Keratinocyte (primary cell): ENCODE data around the gene EEF1G. TPM values are rescaled to one million over a fixed set of nuclear protein-coding genes. Genes with fewer than 3 reads are reported as not detected.

Source experiments
- DNase-seq: peaks from one replicate; pipeline ENCODE4 v3.0.0-alpha.2; 2011; ENCODE audit warnings: low read depth, missing footprints, low spot score
- FAIRE-seq: peaks from 2 replicates; lab custom pipeline; 2011; peaks lifted over from hg19 to GRCh38; lab: Jason Lieb, UNC
- H2AFZ ChIP-seq: 2 replicates; pipeline ENCODE4 v1.6.0; 2012; ENCODE audit warnings: low read length, control low read depth, inconsistent platforms; ENCODE audit not compliant: control insufficient read depth
- H3K27ac ChIP-seq: 2 replicates; pipeline ENCODE4 v1.5.1; 2011; ENCODE audit warnings: low read length; ENCODE audit not compliant: control insufficient read depth, insufficient read depth
- H3K27me3 ChIP-seq: 3 replicates; pipeline ENCODE4 v1.6.0; 2011; ENCODE audit warnings: low read length; ENCODE audit not compliant: control insufficient read depth, insufficient read depth; ENCODE audit errors: extremely low read depth
- H3K36me3 ChIP-seq, 2 experiments: 2 replicates in 1 of 2; 3 replicates in 1 of 2; pipeline ENCODE4 v1.5.1; 2011; ENCODE audit warnings: low read length in 2 of 2, mild to moderate bottlenecking in 1 of 2; ENCODE audit not compliant: control insufficient read depth in 2 of 2, insufficient read depth in 2 of 2; ENCODE audit errors: extremely low read depth in 1 of 2
- H3K4me1 ChIP-seq: 3 replicates; pipeline ENCODE4 v1.5.1; 2011; ENCODE audit warnings: low read length; ENCODE audit not compliant: control insufficient read depth, insufficient read depth; ENCODE audit errors: extremely low read depth
- H3K4me2 ChIP-seq: 3 replicates; pipeline ENCODE4 v1.6.0; 2011; ENCODE audit warnings: low read depth, low read length; ENCODE audit not compliant: control insufficient read depth, insufficient read depth; ENCODE audit errors: extremely low read depth
- H3K4me3 ChIP-seq, 3 experiments: fragments of 200-600 bp in 1 of 3; sonication (generic) in 1 of 3; 2 replicates in 2 of 3; 3 replicates in 1 of 3; pipeline ENCODE4 v1.5.1; 2011 to 2016; ENCODE audit warnings: low read length in 3 of 3, mild to moderate bottlenecking in 3 of 3, control low read depth in 2 of 3, inconsistent platforms in 1 of 3, low read depth in 1 of 3, mixed read lengths in 1 of 3, mixed run types in 1 of 3, moderate library complexity in 1 of 3; ENCODE audit not compliant: control insufficient read depth in 2 of 3, insufficient read depth in 2 of 3; ENCODE audit errors: extremely low read depth in 1 of 3
- H3K79me2 ChIP-seq: 2 replicates; pipeline ENCODE4 v1.6.0; 2012; ENCODE audit warnings: low read length; ENCODE audit not compliant: control insufficient read depth, insufficient read depth
- H3K9ac ChIP-seq: 3 replicates; pipeline ENCODE4 v1.6.0; 2011; ENCODE audit warnings: low read length; ENCODE audit not compliant: control insufficient read depth, insufficient read depth; ENCODE audit errors: extremely low read depth
- H3K9me1 ChIP-seq: 3 replicates; pipeline ENCODE4 v1.6.0; 2011; ENCODE audit warnings: low read length; ENCODE audit not compliant: control insufficient read depth, insufficient read depth; ENCODE audit errors: extremely low read depth
- H3K9me3 ChIP-seq: 2 replicates; pipeline ENCODE4 v1.5.1; 2012; ENCODE audit warnings: low read depth, low read length; ENCODE audit not compliant: control insufficient read depth
- H4K20me1 ChIP-seq: 3 replicates; pipeline ENCODE4 v1.6.0; 2011; ENCODE audit warnings: low read length; ENCODE audit not compliant: control insufficient read depth, insufficient read depth; ENCODE audit errors: extremely low read depth
- CTCF ChIP-seq, 3 experiments: IDR thresholded peaks in 1 of 3; conservative IDR thresholded peaks in 1 of 3; optimal IDR thresholded peaks in 1 of 3; 2 replicates in 2 of 3; 3 replicates in 1 of 3; pipeline versions ENCODE3 to v1.5.1; 2011; ENCODE audit warnings: low read length in 3 of 3, mild to moderate bottlenecking in 3 of 3, moderate library complexity in 2 of 3, control low read depth in 1 of 3, inconsistent platforms in 1 of 3; ENCODE audit not compliant: insufficient read depth in 2 of 3; ENCODE audit errors: extremely low read depth in 1 of 3
- EZH2 ChIP-seq: IDR thresholded peaks from one replicate; pipeline ENCODE4 v1.6.1; 2012; ENCODE audit warnings: inconsistent platforms, mild to moderate bottlenecking, low read length, moderate library complexity
- dilution Hi-C: fragments of 300-500 bp; cut with MboI; formaldehyde crosslinking; loops from one replicate; pipeline ENCODE4 v1.7.0; 2020; ENCODE audit warnings: low sequenced_read_pairs; ENCODE audit not compliant: extremely low pct_ligation_motif_present
- polyA plus RNA-seq, 5 experiments: library from polyadenylated mRNA; depleted of rRNA in 3 of 5; stranded (reverse) in 3 of 5; stranded (forward) in 1 of 5; unstranded in 1 of 5; fragments of >200 nt; gene quantifications; 1 replicate in 1 of 5; 2 replicates in 3 of 5; 3 replicates in 1 of 5; pipeline versions ENCODE4 v1.2.1 to v1.2.3, GENCODE V29; 2011 to 2012; ENCODE audit warnings: missing spikeins in 2 of 5, low read depth in 1 of 5, low replicate concordance in 1 of 5

Gene EEF1G
- polyA plus RNA-seq, 1 donor (not counting 4 experiments of a cell fraction or from before 2014, with no cell fraction given): 1,735 TPM

DNA sequence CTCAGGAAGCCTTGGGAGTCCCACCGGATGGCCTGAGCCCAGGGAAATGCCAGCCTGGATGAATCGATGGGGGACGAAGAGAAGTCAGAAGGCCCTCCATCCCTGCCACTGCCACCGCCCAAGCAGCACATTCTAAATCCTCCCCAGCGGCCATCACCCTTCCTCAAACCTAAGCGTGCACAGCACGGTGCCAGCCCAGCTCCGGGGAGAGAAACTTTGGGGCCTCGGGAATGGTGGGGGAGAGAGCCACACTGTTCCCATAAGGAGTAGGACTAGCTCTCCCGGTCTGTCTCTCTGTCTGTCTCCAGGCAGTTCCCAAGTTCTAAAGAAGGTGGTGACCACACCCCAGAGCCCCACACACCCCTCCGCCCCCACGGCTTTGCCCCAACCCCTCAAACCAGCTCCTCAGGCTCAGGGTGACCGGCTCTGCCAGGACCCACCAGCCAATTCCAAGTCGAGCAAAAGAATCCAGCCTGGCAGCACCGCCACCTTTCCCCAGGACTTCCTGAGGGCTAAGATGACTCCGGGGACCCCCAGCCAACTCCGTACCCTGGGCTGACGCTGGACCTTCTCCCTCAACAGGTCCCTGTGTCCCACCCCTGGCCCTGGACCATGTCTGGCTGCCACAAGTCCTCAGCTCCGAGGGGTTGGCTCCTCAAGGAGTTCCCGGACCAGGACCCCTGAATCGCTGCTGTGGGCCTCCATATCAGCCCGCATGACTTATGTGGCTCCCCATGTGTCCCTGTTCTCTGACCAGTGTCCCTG lies 29.8 kb downstream of the EEF1G start:
- Histone ChIP-seq H3K9me1 (peaks cover 6% of the 10 kb centered on the region), H3K36me3 (peaks cover 13 to 30% of the 10 kb centered on the region in 2 experiments), H3K79me2 (peaks cover 76% of the 10 kb centered on the region), H3K27me3 (no peaks in the 10 kb centered on the region), H4K20me1 (peaks cover 39% of the 10 kb centered on the region), H3K4me2 (peak overlapping the region; percentile 98), H3K4me1 (peaks cover 59% of the 10 kb centered on the region), H3K9ac (peak overlapping the region; percentile 93), H2AFZ (no peak overlapping the region), H3K9me3 (no peaks in the 10 kb centered on the region), H3K27ac (peak overlapping the region; percentile 94), H3K4me3 (peak overlapping the region; percentile 86 to 100 (median 89))
- TF ChIP-seq CTCF (optimal IDR thresholded peaks at IDR 0.05 in 1 of 3, IDR thresholded peaks at IDR 0.05 in 1 of 3, conservative IDR thresholded peaks at IDR 0.05 in 1 of 3; ENCODE audit: extremely low read depth in 1 of 3, insufficient read depth in 2 of 3, low read length in 3 of 3): no peak
- TF ChIP-seq EZH2: no peak
- dilution Hi-C loops: no loop called here
- FAIRE-seq (no peak), DNase-seq (no peak)

DNA sequence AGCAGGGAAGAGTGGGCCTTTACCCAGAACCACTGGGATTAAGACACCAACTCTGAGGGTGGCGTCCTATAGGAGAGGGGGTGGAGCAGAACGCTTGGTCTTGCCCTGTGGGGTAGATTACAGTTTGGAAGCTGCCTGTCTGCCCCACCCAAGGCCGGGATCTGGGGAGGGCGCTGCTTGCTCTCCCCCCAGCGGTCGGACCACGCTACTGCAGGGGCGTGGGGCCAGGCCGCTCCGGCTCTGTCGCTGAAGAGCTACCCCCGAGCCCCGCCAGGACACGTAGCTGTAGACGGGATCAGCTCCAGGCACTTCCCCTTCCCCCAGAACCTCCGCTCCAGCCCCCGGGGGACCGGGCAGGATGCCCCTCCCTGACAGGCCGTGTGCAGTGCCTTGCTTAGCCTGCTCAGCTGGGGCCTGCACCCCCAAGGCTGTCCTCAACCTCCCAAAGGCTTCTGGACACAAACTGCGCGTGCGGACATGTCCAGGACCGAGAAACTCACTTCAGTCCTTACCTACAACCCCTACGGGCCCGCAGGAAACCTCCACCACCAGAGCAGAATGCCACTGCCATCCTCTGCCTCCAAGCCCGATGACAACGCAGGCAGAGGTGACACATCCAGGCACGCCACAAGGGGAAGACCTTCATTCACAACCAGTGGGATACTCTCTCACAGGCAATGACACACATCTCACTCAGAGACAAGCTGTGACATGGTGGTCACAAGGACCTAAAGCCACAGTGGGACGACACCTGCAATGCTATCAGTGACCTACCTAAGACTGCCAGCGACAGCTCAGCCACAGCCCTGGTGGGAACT lies 30.7 kb downstream of the EEF1G start:
- peak; percentile 84 for FAIRE-seq
- H3K4me1 ChIP-seq: peaks cover 60% of the 10 kb centered on the region
- H3K79me2 ChIP-seq: peaks cover 85% of the 10 kb centered on the region
- no peaks in the 10 kb centered on the region for H3K27me3 ChIP-seq
- H3K9me3 ChIP-seq: no peaks in the 10 kb centered on the region
- H4K20me1 ChIP-seq: peaks cover 48% of the 10 kb centered on the region
- TF ChIP-seq EZH2 (no peak), CTCF (optimal IDR thresholded peaks at IDR 0.05 in 1 of 3, IDR thresholded peaks at IDR 0.05 in 1 of 3, conservative IDR thresholded peaks at IDR 0.05 in 1 of 3; ENCODE audit: extremely low read depth in 1 of 3, insufficient read depth in 2 of 3, low read length in 3 of 3) (peak in 2 of 3 experiments; percentile 90 to 99)
- dilution Hi-C loops: no loop called here
- H3K36me3 ChIP-seq: peaks cover 18 to 33% of the 10 kb centered on the region in 2 experiments
- H3K4me3 ChIP-seq: peak overlapping the region; percentile 86 to 100 (median 89)
- no peak overlapping the region for H2AFZ ChIP-seq
- no peak for DNase-seq
- peak overlapping the region; percentile 94 for H3K27ac ChIP-seq
- H3K9me1 ChIP-seq: peaks cover 10% of the 10 kb centered on the region
- peak overlapping the region; percentile 98 for H3K4me2 ChIP-seq
- peak overlapping the region; percentile 93 for H3K9ac ChIP-seq
